GM18498 (cell line): ENCODE measurements around the gene PAX5.

Experiments
- ATAC-seq: cut with Tn5 transposase; IDR thresholded peaks from one replicate; pipeline ENCODE4 v1.9.1; 2021; ENCODE audit warnings: mild to moderate bottlenecking, moderate library complexity; ENCODE audit not compliant: unreplicated experiment

Gene PAX5

GRCh38 chr9:36935332-36935731 is 98.7 kb downstream of the PAX5 start:
- ATAC-seq = peak; percentile 29

- ATAC-seq = no peak
These were observed 99.5 kb downstream of the PAX5 start for GRCh38 chr9:36934478-36935065.

- no peak for ATAC-seq
These were observed 100.3 kb downstream of the PAX5 start for GRCh38 chr9:36933676-36934215.

- no peak for ATAC-seq
These were observed 101.9 kb downstream of the PAX5 start for GRCh38 chr9:36932198-36932597.

- no peak for ATAC-seq
These were observed 103.1 kb downstream of the PAX5 start for GRCh38 chr9:36930941-36931340.

- no peak for ATAC-seq
These were observed 104.8 kb downstream of the PAX5 start for GRCh38 chr9:36929350-36929675.

- ATAC-seq = peak; percentile 62
These were observed 105.3 kb downstream of the PAX5 start for GRCh38 chr9:36928670-36929349.

GRCh38 chr9:36928210-36928609 is 105.9 kb downstream of the PAX5 start:
- no peak for ATAC-seq

- no peak for ATAC-seq
These were observed 109.2 kb downstream of the PAX5 start for GRCh38 chr9:36924757-36925432.

GRCh38 chr9:36924071-36924470 is 110.0 kb downstream of the PAX5 start:
- no peak for ATAC-seq

- no peak for ATAC-seq
These were observed 110.9 kb downstream of the PAX5 start for GRCh38 chr9:36923025-36923625.

GRCh38 chr9:36922548-36922947 is 111.5 kb downstream of the PAX5 start:
- ATAC-seq = no peak

GRCh38 chr9:36914212-36914577 is 119.9 kb downstream of the PAX5 start:
- ATAC-seq = no peak

GRCh38 chr9:36913393-36914211 is 120.5 kb downstream of the PAX5 start:
- ATAC-seq = no peak

GRCh38 chr9:36912620-36913019 is 121.4 kb downstream of the PAX5 start:
- ATAC-seq = no peak

- no peak for ATAC-seq
These were observed 122.3 kb downstream of the PAX5 start for GRCh38 chr9:36911601-36912412.

GRCh38 chr9:36911037-36911436 is 123.0 kb downstream of the PAX5 start:
- no peak for ATAC-seq

GRCh38 chr9:36906492-36906891 is 127.6 kb downstream of the PAX5 start:
- ATAC-seq = no peak

GRCh38 chr9:36905101-36906066 is 128.7 kb downstream of the PAX5 start:
- no peak for ATAC-seq
